Progenitor cell of endocrine pancreas (in vitro differentiated cells): Measurements from ENCODE around the gene PHC3. TPM values are rescaled to one million over a fixed set of nuclear protein-coding genes. Genes with fewer than 3 reads are reported as not detected.

Experiments used
- DNase-seq: peaks from one replicate; pipeline ENCODE4 v3.0.0; 2021; ENCODE audit warnings: low spot score; ENCODE audit not compliant: unreplicated experiment
- H3K27ac Mint-ChIP-seq: 2 replicates; pipeline ENCODE4 v1.8.0; 2021; ENCODE audit warnings: mild to moderate bottlenecking, moderate library complexity, mixed read lengths
- H3K27me3 Mint-ChIP-seq: 2 replicates; pipeline ENCODE4 v1.8.0; 2021; ENCODE audit warnings: mixed read lengths
- H3K36me3 Mint-ChIP-seq: 2 replicates; pipeline ENCODE4 v1.8.0; 2022; ENCODE audit warnings: mixed read lengths; ENCODE audit not compliant: insufficient read depth
- H3K4me1 Mint-ChIP-seq: 2 replicates; pipeline ENCODE4 v1.8.0; 2021; ENCODE audit warnings: low read depth, mixed read lengths
- H3K4me3 Mint-ChIP-seq: 2 replicates; pipeline ENCODE4 v1.8.0; 2021; ENCODE audit warnings: low read depth, mild to moderate bottlenecking, moderate library complexity, mixed read lengths
- H3K9me3 Mint-ChIP-seq: 2 replicates; pipeline ENCODE4 v1.8.0; 2021; ENCODE audit warnings: low read depth, mixed read lengths
- long read RNA-seq: library from polyadenylated mRNA; unstranded; transcript quantifications from one replicate; pipeline ENCODE4 v2.0.0, GENCODE V29; 2020
- total RNA-seq: library from RNA; stranded (reverse); gene quantifications from 2 replicates; pipeline ENCODE4 v1.2.1, GENCODE V29; 2021
- TF ChIP-seq, protein P1 (sequence below): fragments of 200-600 bp; sonication (generic); IDR thresholded peaks from one replicate; pipeline ENCODE4 v1.5.0; 2021; ENCODE audit warnings: antibody characterized with exemption, mild to moderate bottlenecking; ENCODE audit not compliant: unreplicated experiment

The PHC3 gene, protein sequence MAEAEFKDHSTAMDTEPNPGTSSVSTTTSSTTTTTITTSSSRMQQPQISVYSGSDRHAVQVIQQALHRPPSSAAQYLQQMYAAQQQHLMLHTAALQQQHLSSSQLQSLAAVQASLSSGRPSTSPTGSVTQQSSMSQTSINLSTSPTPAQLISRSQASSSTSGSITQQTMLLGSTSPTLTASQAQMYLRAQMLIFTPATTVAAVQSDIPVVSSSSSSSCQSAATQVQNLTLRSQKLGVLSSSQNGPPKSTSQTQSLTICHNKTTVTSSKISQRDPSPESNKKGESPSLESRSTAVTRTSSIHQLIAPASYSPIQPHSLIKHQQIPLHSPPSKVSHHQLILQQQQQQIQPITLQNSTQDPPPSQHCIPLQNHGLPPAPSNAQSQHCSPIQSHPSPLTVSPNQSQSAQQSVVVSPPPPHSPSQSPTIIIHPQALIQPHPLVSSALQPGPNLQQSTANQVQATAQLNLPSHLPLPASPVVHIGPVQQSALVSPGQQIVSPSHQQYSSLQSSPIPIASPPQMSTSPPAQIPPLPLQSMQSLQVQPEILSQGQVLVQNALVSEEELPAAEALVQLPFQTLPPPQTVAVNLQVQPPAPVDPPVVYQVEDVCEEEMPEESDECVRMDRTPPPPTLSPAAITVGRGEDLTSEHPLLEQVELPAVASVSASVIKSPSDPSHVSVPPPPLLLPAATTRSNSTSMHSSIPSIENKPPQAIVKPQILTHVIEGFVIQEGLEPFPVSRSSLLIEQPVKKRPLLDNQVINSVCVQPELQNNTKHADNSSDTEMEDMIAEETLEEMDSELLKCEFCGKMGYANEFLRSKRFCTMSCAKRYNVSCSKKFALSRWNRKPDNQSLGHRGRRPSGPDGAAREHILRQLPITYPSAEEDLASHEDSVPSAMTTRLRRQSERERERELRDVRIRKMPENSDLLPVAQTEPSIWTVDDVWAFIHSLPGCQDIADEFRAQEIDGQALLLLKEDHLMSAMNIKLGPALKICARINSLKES
- 57.5 and 71.8 TPM in 2 replicates for total RNA-seq
- long read RNA-seq, partial matches to known transcripts: 4 of 17 reads
- long read RNA-seq, other reads (novel, unspliced or antisense): 8 of 17 reads

- TF ChIP-seq, protein P1, sequence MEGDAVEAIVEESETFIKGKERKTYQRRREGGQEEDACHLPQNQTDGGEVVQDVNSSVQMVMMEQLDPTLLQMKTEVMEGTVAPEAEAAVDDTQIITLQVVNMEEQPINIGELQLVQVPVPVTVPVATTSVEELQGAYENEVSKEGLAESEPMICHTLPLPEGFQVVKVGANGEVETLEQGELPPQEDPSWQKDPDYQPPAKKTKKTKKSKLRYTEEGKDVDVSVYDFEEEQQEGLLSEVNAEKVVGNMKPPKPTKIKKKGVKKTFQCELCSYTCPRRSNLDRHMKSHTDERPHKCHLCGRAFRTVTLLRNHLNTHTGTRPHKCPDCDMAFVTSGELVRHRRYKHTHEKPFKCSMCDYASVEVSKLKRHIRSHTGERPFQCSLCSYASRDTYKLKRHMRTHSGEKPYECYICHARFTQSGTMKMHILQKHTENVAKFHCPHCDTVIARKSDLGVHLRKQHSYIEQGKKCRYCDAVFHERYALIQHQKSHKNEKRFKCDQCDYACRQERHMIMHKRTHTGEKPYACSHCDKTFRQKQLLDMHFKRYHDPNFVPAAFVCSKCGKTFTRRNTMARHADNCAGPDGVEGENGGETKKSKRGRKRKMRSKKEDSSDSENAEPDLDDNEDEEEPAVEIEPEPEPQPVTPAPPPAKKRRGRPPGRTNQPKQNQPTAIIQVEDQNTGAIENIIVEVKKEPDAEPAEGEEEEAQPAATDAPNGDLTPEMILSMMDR: no peak
- Mint-ChIP-seq H3K27me3 (no peaks in the 10 kb centered on the region), H3K4me1 (peaks cover 26% of the 10 kb centered on the region)
These were observed at the start of gene PHC3 for GRCh38 chr3:170180908-170181885. Gene PHC3 (minus strand): TSS chr3:170181733. CDS start chr3:170181715, 18 bp downstream.

DNA sequence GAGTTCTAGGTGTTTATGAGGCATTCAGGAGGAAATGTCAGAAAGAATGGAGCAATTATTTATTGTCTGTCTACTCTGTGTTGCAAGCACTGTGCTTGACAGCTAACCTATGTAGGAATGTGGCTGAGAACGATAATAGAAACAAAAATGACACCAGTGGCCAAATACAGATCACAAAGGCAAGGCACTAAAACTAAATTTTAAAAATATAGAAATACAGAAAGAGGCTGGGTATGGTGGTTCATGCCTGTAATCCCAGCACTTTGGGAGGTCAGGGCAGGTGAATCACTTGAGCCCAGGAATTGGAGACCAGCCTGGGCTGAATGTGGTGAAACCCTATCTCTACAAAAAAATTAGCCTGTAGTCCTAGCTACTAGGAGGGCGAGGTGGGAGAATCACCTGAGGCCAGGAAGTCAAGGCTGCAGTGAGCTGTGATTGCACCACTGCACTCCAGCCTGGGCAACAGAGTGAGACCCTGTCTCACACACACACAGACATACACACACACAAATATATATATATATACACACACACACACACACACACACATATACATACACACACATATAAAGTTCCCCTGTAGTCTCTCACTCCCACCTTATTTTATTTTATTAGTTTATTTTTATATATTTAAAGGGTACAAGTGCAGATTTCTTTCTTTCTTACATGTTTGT lies 46.7 kb upstream of the PHC3 start:
- H3K27me3 Mint-ChIP-seq: no peaks in the 10 kb centered on the region
- DNase-seq: no peak
- H3K4me3 Mint-ChIP-seq: no peak overlapping the region
- peaks cover 2% of the 10 kb centered on the region for H3K36me3 Mint-ChIP-seq
- H3K27ac Mint-ChIP-seq: no peak overlapping the region
- H3K9me3 Mint-ChIP-seq: no peaks in the 10 kb centered on the region
- TF ChIP-seq, protein P1: no peak
- peaks cover 25% of the 10 kb centered on the region for H3K4me1 Mint-ChIP-seq

More at GRCh38 chr3:170180908-170181885, at the start of gene PHC3:
- Mint-ChIP-seq H3K9me3 (no peaks in the 10 kb centered on the region), H3K27ac (peak within 1 kb of the TSS; percentile 99), H3K36me3 (peaks cover 16% of the 10 kb centered on the region), H3K4me3 (peak within 1 kb of the TSS; percentile 99)
- DNase-seq: peak; percentile 90

DNA sequence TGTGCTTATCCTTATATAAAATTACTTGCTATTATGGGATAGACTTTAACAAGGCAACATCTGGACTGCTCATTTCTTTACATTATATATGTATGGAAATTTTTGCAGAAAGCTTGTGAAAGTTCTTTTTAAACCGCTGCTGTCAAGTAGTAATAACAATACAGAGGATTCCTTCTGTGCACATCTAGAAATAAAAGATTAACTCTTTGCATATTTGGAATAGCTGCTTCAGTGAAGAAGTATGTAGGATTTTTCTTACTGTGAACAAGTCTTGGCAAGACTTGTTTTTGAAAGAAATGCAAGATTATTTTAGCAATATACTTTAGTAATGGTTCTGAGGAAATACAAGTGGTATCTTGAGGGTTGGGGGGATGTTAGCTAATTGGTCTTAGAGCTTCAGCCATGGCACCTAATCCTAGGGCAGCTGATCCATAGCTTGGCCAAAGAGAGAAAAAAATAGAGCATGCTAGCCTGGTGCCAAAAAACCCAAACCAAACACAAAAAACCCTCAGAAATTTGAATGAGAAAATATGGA lies 45.0 kb upstream of the PHC3 start:
- H3K27ac Mint-ChIP-seq: no peak overlapping the region
- no peaks in the 10 kb centered on the region for H3K9me3 Mint-ChIP-seq

GRCh38 chr3:170225166-170225565 lies 43.6 kb upstream of the PHC3 start:
- TF ChIP-seq, protein P1: no peak
- no peak overlapping the region for H3K4me3 Mint-ChIP-seq
- H3K4me1 Mint-ChIP-seq: peaks cover 28% of the 10 kb centered on the region
- no peaks in the 10 kb centered on the region for H3K36me3 Mint-ChIP-seq
- DNase-seq: no peak
- no peaks in the 10 kb centered on the region for H3K9me3 Mint-ChIP-seq
- no peaks in the 10 kb centered on the region for H3K27me3 Mint-ChIP-seq
- no peak overlapping the region for H3K27ac Mint-ChIP-seq

More for the DNA sequence above, 45.0 kb upstream of the PHC3 start:
- Mint-ChIP-seq H3K36me3 (no peaks in the 10 kb centered on the region), H3K4me1 (peaks cover 28% of the 10 kb centered on the region), H3K4me3 (no peak overlapping the region), H3K27me3 (no peaks in the 10 kb centered on the region)
- TF ChIP-seq, protein P1: no peak
- no peak for DNase-seq
